Measurements from ENCODE around the gene SMYD3.
A peak's percentile ranks its signal among the peaks of the same experiment; 100 is the strongest.

SMYD3 gene

GRCh38 chr1:245871191-245871590, 635.9 kb downstream of the SMYD3 start:
- no peak overlapping the region for H3K4me3 ChIP-seq (ENCODE audit: low read length)
- no peaks in the 10 kb centered on the region for H3K36me3 ChIP-seq (ENCODE audit: control insufficient read depth, insufficient read depth, low read length, severe bottlenecking)
- peaks cover 25% of the 10 kb centered on the region for H3K4me1 ChIP-seq (ENCODE audit: control insufficient read depth, insufficient read depth, low read length)
- no peak overlapping the region for H3K9ac ChIP-seq (ENCODE audit: low read length)
- no peak for DNase-seq (ENCODE audit: low read depth)
- no peaks in the 10 kb centered on the region for H3K27me3 ChIP-seq (replicated peaks; ENCODE audit: control insufficient read depth, insufficient read depth, low read length)
- no peaks in the 10 kb centered on the region for H3K9me3 ChIP-seq (ENCODE audit: control insufficient read depth, low read length)

GRCh38 chr1:245870698-245871097, 636.4 kb downstream of the SMYD3 start:
- DNase-seq (ENCODE audit: low read depth), result peak; percentile 43
- no peak overlapping the region for H3K9ac ChIP-seq (ENCODE audit: low read length)
- no peaks in the 10 kb centered on the region for H3K27me3 ChIP-seq (replicated peaks; ENCODE audit: control insufficient read depth, insufficient read depth, low read length)

GRCh38 chr1:245869847-245870246, 637.2 kb downstream of the SMYD3 start:
- Histone ChIP-seq H3K9ac (ENCODE audit: low read length) (no peak overlapping the region), H3K36me3 (ENCODE audit: control insufficient read depth, insufficient read depth, low read length, severe bottlenecking) (no peaks in the 10 kb centered on the region), H3K9me3 (ENCODE audit: control insufficient read depth, low read length) (no peaks in the 10 kb centered on the region), H3K27me3 (replicated peaks; ENCODE audit: control insufficient read depth, insufficient read depth, low read length) (no peaks in the 10 kb centered on the region), H3K4me1 (ENCODE audit: control insufficient read depth, insufficient read depth, low read length) (peaks cover 13% of the 10 kb centered on the region), H3K4me3 (ENCODE audit: low read length) (no peak overlapping the region)
- no peak for DNase-seq (ENCODE audit: low read depth)

More at GRCh38 chr1:245870698-245871097, 636.4 kb downstream of the SMYD3 start:
- no peak overlapping the region for H3K4me3 ChIP-seq (ENCODE audit: low read length)
- no peaks in the 10 kb centered on the region for H3K36me3 ChIP-seq (ENCODE audit: control insufficient read depth, insufficient read depth, low read length, severe bottlenecking)
- H3K4me1 ChIP-seq (ENCODE audit: control insufficient read depth, insufficient read depth, low read length), result peaks cover 21% of the 10 kb centered on the region
- H3K9me3 ChIP-seq (ENCODE audit: control insufficient read depth, low read length), result no peaks in the 10 kb centered on the region

- Histone ChIP-seq H3K9me3 (ENCODE audit: control insufficient read depth, low read length) (no peaks in the 10 kb centered on the region), H3K9ac (ENCODE audit: low read length) (no peak overlapping the region), H3K36me3 (ENCODE audit: control insufficient read depth, insufficient read depth, low read length, severe bottlenecking) (no peaks in the 10 kb centered on the region), H3K27me3 (replicated peaks; ENCODE audit: control insufficient read depth, insufficient read depth, low read length) (no peaks in the 10 kb centered on the region), H3K4me3 (ENCODE audit: low read length) (no peak overlapping the region), H3K4me1 (ENCODE audit: control insufficient read depth, insufficient read depth, low read length) (no peaks in the 10 kb centered on the region)
- DNase-seq (ENCODE audit: low read depth), result no peak
These were observed 639.3 kb downstream of the SMYD3 start for GRCh38 chr1:245867738-245868137.

- H3K9ac ChIP-seq (ENCODE audit: low read length), result no peak overlapping the region
- no peaks in the 10 kb centered on the region for H3K9me3 ChIP-seq (ENCODE audit: control insufficient read depth, low read length)
- no peak for DNase-seq (ENCODE audit: low read depth)
- H3K36me3 ChIP-seq (ENCODE audit: control insufficient read depth, insufficient read depth, low read length, severe bottlenecking), result no peaks in the 10 kb centered on the region
- H3K4me3 ChIP-seq (ENCODE audit: low read length), result no peak overlapping the region
- no peaks in the 10 kb centered on the region for H3K27me3 ChIP-seq (replicated peaks; ENCODE audit: control insufficient read depth, insufficient read depth, low read length)
- H3K4me1 ChIP-seq (ENCODE audit: control insufficient read depth, insufficient read depth, low read length), result peaks cover 20% of the 10 kb centered on the region
These were observed 642.2 kb downstream of the SMYD3 start for GRCh38 chr1:245864872-245865271.

- H3K36me3 ChIP-seq (ENCODE audit: control insufficient read depth, insufficient read depth, low read length, severe bottlenecking), result no peaks in the 10 kb centered on the region
- H3K27me3 ChIP-seq (replicated peaks; ENCODE audit: control insufficient read depth, insufficient read depth, low read length), result no peaks in the 10 kb centered on the region
- DNase-seq (ENCODE audit: low read depth), result no peak
- H3K9ac ChIP-seq (ENCODE audit: low read length), result no peak overlapping the region
- H3K4me3 ChIP-seq (ENCODE audit: low read length), result no peak overlapping the region
- H3K9me3 ChIP-seq (ENCODE audit: control insufficient read depth, low read length), result no peaks in the 10 kb centered on the region
- H3K4me1 ChIP-seq (ENCODE audit: control insufficient read depth, insufficient read depth, low read length), result peaks cover 29% of the 10 kb centered on the region
These were observed 643.4 kb downstream of the SMYD3 start for GRCh38 chr1:245863566-245864184.

- no peaks in the 10 kb centered on the region for H3K9me3 ChIP-seq (ENCODE audit: control insufficient read depth, low read length)
- no peak overlapping the region for H3K9ac ChIP-seq (ENCODE audit: low read length)
- DNase-seq (ENCODE audit: low read depth), result no peak
- H3K4me3 ChIP-seq (ENCODE audit: low read length), result no peak overlapping the region
- no peaks in the 10 kb centered on the region for H3K36me3 ChIP-seq (ENCODE audit: control insufficient read depth, insufficient read depth, low read length, severe bottlenecking)
- H3K27me3 ChIP-seq (replicated peaks; ENCODE audit: control insufficient read depth, insufficient read depth, low read length), result no peaks in the 10 kb centered on the region
- peaks cover 29% of the 10 kb centered on the region for H3K4me1 ChIP-seq (ENCODE audit: control insufficient read depth, insufficient read depth, low read length)
These were observed 644.1 kb downstream of the SMYD3 start for GRCh38 chr1:245862812-245863540.

- H3K9ac ChIP-seq (ENCODE audit: low read length), result peak overlapping the region; percentile 81
- peaks cover 37% of the 10 kb centered on the region for H3K4me1 ChIP-seq (ENCODE audit: control insufficient read depth, insufficient read depth, low read length)
- H3K9me3 ChIP-seq (ENCODE audit: control insufficient read depth, low read length), result no peaks in the 10 kb centered on the region
- H3K4me3 ChIP-seq (ENCODE audit: low read length), result peak overlapping the region; percentile 70
- H3K36me3 ChIP-seq (ENCODE audit: control insufficient read depth, insufficient read depth, low read length, severe bottlenecking), result no peaks in the 10 kb centered on the region
- DNase-seq (ENCODE audit: low read depth), result peak; percentile 87
- no peaks in the 10 kb centered on the region for H3K27me3 ChIP-seq (replicated peaks; ENCODE audit: control insufficient read depth, insufficient read depth, low read length)
These were observed 646.2 kb downstream of the SMYD3 start for GRCh38 chr1:245860657-245861544.

GRCh38 chr1:245859493-245860114, 647.5 kb downstream of the SMYD3 start:
- H3K9ac ChIP-seq (ENCODE audit: low read length), result peak overlapping the region; percentile 80
- peaks cover 41% of the 10 kb centered on the region for H3K4me1 ChIP-seq (ENCODE audit: control insufficient read depth, insufficient read depth, low read length)
- no peaks in the 10 kb centered on the region for H3K27me3 ChIP-seq (replicated peaks; ENCODE audit: control insufficient read depth, insufficient read depth, low read length)
- H3K4me3 ChIP-seq (ENCODE audit: low read length), result peak overlapping the region; percentile 70
- DNase-seq (ENCODE audit: low read depth), result peak; percentile 47
- no peaks in the 10 kb centered on the region for H3K36me3 ChIP-seq (ENCODE audit: control insufficient read depth, insufficient read depth, low read length, severe bottlenecking)
- H3K9me3 ChIP-seq (ENCODE audit: control insufficient read depth, low read length), result no peaks in the 10 kb centered on the region

- Histone ChIP-seq H3K9ac (ENCODE audit: low read length) (peak overlapping the region; percentile 80), H3K36me3 (ENCODE audit: control insufficient read depth, insufficient read depth, low read length, severe bottlenecking) (no peaks in the 10 kb centered on the region), H3K27me3 (replicated peaks; ENCODE audit: control insufficient read depth, insufficient read depth, low read length) (no peaks in the 10 kb centered on the region), H3K4me3 (ENCODE audit: low read length) (peak overlapping the region; percentile 70), H3K9me3 (ENCODE audit: control insufficient read depth, low read length) (peaks cover 2% of the 10 kb centered on the region), H3K4me1 (ENCODE audit: control insufficient read depth, insufficient read depth, low read length) (peaks cover 41% of the 10 kb centered on the region)
- peak; percentile 57 for DNase-seq (ENCODE audit: low read depth)
These were observed 648.2 kb downstream of the SMYD3 start for GRCh38 chr1:245858722-245859492.

All from adipocyte (in vitro differentiated cells).